Liver (tissue), 3 donors: ENCODE results near the gene TXNDC16.

ENCODE experiments used
- ATF3 ChIP-seq: IDR thresholded peaks from 2 replicates; pipeline ENCODE4 v1.6.1; 2016; ENCODE audit warnings: antibody characterized with exemption
- CTCF ChIP-seq: fragments of 150-350 bp; IDR thresholded peaks from 2 replicates; pipeline ENCODE4 v1.5.1; 2017; ENCODE audit warnings: improper control_type of control experiment, low read depth, low read length; ENCODE audit not compliant: missing input control
- EGR1 ChIP-seq, 2 donors: IDR thresholded peaks; 2 replicates each; pipeline ENCODE4 v1.6.1; 2016 to 2018; ENCODE audit warnings: antibody characterized with exemption in 2 of 2, low read depth in 2 of 2
- FOXA1 ChIP-seq: IDR thresholded peaks from 2 replicates; pipeline ENCODE4 v1.6.1; 2016; ENCODE audit warnings: antibody characterized with exemption
- GABPA ChIP-seq, 2 donors: IDR thresholded peaks in 1 of 2; conservative IDR thresholded peaks in 1 of 2; 2 replicates each; pipeline ENCODE4 v1.6.1; 2016; ENCODE audit warnings: antibody characterized with exemption in 2 of 2, mild to moderate bottlenecking in 1 of 2, moderate library complexity in 1 of 2
- HNF4G ChIP-seq: IDR thresholded peaks from 2 replicates; pipeline ENCODE4 v1.6.1; 2016; ENCODE audit warnings: antibody characterized with exemption
- JUND ChIP-seq, 2 donors: IDR thresholded peaks; 2 replicates each; pipeline ENCODE4 v1.6.1; 2016; ENCODE audit warnings: antibody characterized with exemption in 2 of 2
- MAX ChIP-seq: IDR thresholded peaks from 2 replicates; pipeline ENCODE4 v1.6.1; 2016; ENCODE audit warnings: antibody characterized with exemption
- RAD21 ChIP-seq, 2 donors: IDR thresholded peaks; 2 replicates each; pipeline ENCODE4 v1.6.1; 2016; ENCODE audit warnings: antibody characterized with exemption in 2 of 2, mild to moderate bottlenecking in 2 of 2
- REST ChIP-seq: IDR thresholded peaks from 2 replicates; pipeline ENCODE4 v1.6.1; 2016; ENCODE audit warnings: antibody characterized with exemption, mild to moderate bottlenecking
- SP1 ChIP-seq: IDR thresholded peaks from 2 replicates; pipeline ENCODE4 v1.6.1; 2018; ENCODE audit warnings: antibody characterized with exemption, mild to moderate bottlenecking
- TAF1 ChIP-seq: conservative IDR thresholded peaks from 2 replicates; pipeline ENCODE4 v1.6.1; 2016; ENCODE audit warnings: antibody characterized with exemption, mild to moderate bottlenecking
- YY1 ChIP-seq: IDR thresholded peaks from 2 replicates; pipeline ENCODE4 v1.6.1; 2016; ENCODE audit warnings: antibody characterized with exemption, mild to moderate bottlenecking
- ZBTB33 ChIP-seq: IDR thresholded peaks from 2 replicates; pipeline ENCODE4 v1.6.1; 2016; ENCODE audit warnings: antibody characterized with exemption
- donor health status: healthy.
- donor health status: healthy.

GRCh38 chr14:52442166-52442565 lies 110.1 kb downstream of the TXNDC16 start:
- TF ChIP-seq CTCF, result no peak
- no peak for TF ChIP-seq RAD21 (IDR thresholded peaks at IDR 0.05)
- TF ChIP-seq SP1, result no peak
- no peak for TF ChIP-seq REST
- TF ChIP-seq HNF4G, result no peak
- TF ChIP-seq MAX, result no peak
- no peak for TF ChIP-seq ZBTB33
- no peak for TF ChIP-seq YY1
- no peak for TF ChIP-seq TAF1
- TF ChIP-seq EGR1 (IDR thresholded peaks at IDR 0.05; ENCODE audit: low read depth in 2 of 2), result no peak
- TF ChIP-seq FOXA1, result no peak
- TF ChIP-seq ATF3, result no peak
- TF ChIP-seq GABPA (IDR thresholded peaks at IDR 0.05 in 1 of 2, conservative IDR thresholded peaks at IDR 0.05 in 1 of 2), result no peak
- TF ChIP-seq JUND (IDR thresholded peaks at IDR 0.05), result no peak
